Mammary epithelial cell (primary cell): ENCODE data around the gene IL12RB2.

ENCODE experiments used
- EZH2 ChIP-seq: IDR thresholded peaks from 2 replicates; pipeline ENCODE4 v1.6.1; 2012; ENCODE audit warnings: low read length, inconsistent platforms, borderline replicate concordance
- TF ChIP-seq, protein P1 (sequence below), 2 donors: IDR thresholded peaks in 1 of 2; conservative IDR thresholded peaks in 1 of 2; 2 replicates each; pipeline ENCODE4 v1.5.1; 2011 to 2012; ENCODE audit warnings: inconsistent platforms in 2 of 2, low read length in 2 of 2, mild to moderate bottlenecking in 2 of 2, control low read depth in 1 of 2, low read depth in 1 of 2; ENCODE audit not compliant: insufficient read depth in 1 of 2; ENCODE audit errors: extremely low read depth in 1 of 2

DNA sequence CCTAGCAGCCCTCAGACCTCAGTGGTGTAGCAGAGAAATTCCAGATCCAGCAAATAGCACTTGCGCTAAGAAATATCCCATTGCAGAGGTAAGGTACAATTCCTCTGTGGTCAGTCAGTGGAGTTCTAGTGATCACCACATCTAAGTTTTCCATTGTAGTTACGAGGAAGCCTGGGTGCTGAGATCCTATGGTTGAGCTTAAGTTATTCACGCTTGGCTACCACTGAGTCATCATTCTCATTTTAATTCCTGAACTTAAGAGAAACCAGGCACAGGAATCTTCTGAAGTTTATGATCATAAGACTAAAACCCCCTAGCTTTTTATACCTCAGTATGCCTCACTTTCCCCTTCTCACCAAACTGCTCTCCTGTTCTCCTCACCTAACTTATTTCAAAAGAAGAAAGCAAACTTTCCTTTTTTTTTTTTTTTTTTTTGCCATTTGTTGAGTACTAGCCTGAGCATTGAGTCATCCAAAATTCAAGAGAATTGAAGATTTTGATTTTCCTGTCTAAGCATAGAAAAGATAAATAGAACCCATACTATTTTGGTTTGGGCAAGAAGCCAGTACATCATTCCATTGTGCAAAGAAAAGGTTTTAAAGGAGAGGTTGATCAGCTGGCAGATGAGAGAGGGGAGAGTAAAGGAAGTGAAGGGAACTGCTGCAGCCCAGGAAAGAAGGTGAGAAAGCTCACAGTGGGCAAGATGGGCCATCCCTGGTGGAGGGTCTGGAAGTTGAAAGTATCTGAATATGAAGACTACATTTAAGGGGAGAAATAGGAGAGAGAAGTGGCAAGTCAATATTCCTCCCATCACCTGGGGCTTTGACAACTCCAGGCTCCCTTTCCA lies 82.6 kb downstream of the IL12RB2 start:
- TF ChIP-seq, protein P1, sequence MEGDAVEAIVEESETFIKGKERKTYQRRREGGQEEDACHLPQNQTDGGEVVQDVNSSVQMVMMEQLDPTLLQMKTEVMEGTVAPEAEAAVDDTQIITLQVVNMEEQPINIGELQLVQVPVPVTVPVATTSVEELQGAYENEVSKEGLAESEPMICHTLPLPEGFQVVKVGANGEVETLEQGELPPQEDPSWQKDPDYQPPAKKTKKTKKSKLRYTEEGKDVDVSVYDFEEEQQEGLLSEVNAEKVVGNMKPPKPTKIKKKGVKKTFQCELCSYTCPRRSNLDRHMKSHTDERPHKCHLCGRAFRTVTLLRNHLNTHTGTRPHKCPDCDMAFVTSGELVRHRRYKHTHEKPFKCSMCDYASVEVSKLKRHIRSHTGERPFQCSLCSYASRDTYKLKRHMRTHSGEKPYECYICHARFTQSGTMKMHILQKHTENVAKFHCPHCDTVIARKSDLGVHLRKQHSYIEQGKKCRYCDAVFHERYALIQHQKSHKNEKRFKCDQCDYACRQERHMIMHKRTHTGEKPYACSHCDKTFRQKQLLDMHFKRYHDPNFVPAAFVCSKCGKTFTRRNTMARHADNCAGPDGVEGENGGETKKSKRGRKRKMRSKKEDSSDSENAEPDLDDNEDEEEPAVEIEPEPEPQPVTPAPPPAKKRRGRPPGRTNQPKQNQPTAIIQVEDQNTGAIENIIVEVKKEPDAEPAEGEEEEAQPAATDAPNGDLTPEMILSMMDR (conservative IDR thresholded peaks at IDR 0.05 in 1 of 2, IDR thresholded peaks at IDR 0.05 in 1 of 2; ENCODE audit: extremely low read depth in 1 of 2, insufficient read depth in 1 of 2, low read depth in 1 of 2, low read length in 2 of 2) = no peak
- no peak for TF ChIP-seq EZH2
